ENCODE data around the gene LRIT3. TPM values are rescaled to one million over a fixed set of nuclear protein-coding genes. Genes with fewer than 3 reads are reported as not detected.

The LRIT3 gene
- polyA plus RNA-seq, 3 donors, result 0.07 TPM; not detected in 2

- H3K27ac ChIP-seq (ENCODE audit: low read depth in 1 of 2, low read length in 2 of 2), result no peak overlapping the region
- peaks cover 37 to 41% of the 10 kb centered on the region in 2 donors for H3K36me3 Mint-ChIP-seq
- intact Hi-C loops (cut with micrococcal nuclease), result loop anchor here (5.0 to 10.0 kb wide), 3 partner anchors 112 to 385 kb away; partner anchors contain the start of genes CASP6 (in 1 of the 2) and SEC24B (in 1 of the 2)
- no peak overlapping the region for H3K9ac ChIP-seq (ENCODE audit: insufficient read depth, low read length, poor library complexity, severe bottlenecking)
- no peak for TF ChIP-seq CTCF (IDR thresholded peaks at IDR 0.05)
- H3K36me3 ChIP-seq (replicated peaks in 1 of 2; ENCODE audit: control insufficient read depth in 1 of 2, insufficient read depth in 2 of 2, low read length in 2 of 2), result peaks cover 22 to 42% of the 10 kb centered on the region in 2 donors
- peak overlapping the region in 1 of 7 donors; percentile 99 for H3K27ac Mint-ChIP-seq
- 100% methylated on average over 1 of the region's 1 CpG for WGBS (ENCODE audit: insufficient coverage)
- peaks cover 0 to 1% (median 0%) of the 10 kb centered on the region in 3 donors for H3K27me3 Mint-ChIP-seq (ENCODE audit: low read depth in 3 of 3)
- no peak overlapping the region for H2AFZ ChIP-seq (ENCODE audit: insufficient read depth, low read depth, low read length, poor library complexity, severe bottlenecking)
- DNase-seq, result no peak
- H3K4me1 ChIP-seq (ENCODE audit: control insufficient read depth in 1 of 2, insufficient read depth in 2 of 2, low read length in 2 of 2), result peaks cover 20 to 29% of the 10 kb centered on the region in 2 donors
- peaks cover 31% of the 10 kb centered on the region for H3K4me1 Mint-ChIP-seq
- H3K4me2 ChIP-seq (replicated peaks; ENCODE audit: extremely low read depth, low read length, poor library complexity, severe bottlenecking), result no peak overlapping the region
- H3K4me3 Mint-ChIP-seq, result peak overlapping the region in 1 of 2 donors; percentile 97
- peaks cover 16% of the 10 kb centered on the region for H3K79me2 ChIP-seq (ENCODE audit: insufficient read depth, low read length)
- H4K20me1 ChIP-seq (ENCODE audit: insufficient read depth, low read length), result no peaks in the 10 kb centered on the region
- no peaks in the 10 kb centered on the region for H3K9me3 Mint-ChIP-seq
- H3K27me3 ChIP-seq (ENCODE audit: control insufficient read depth in 2 of 2, insufficient read depth in 2 of 2, low read length in 2 of 2), result no peaks in the 10 kb centered on the region
- H3K4me3 ChIP-seq (replicated peaks in 1 of 3; ENCODE audit: low read depth in 2 of 3, low read length in 3 of 3), result no peak overlapping the region
- H3K9me3 ChIP-seq (replicated peaks in 1 of 2; ENCODE audit: control insufficient read depth in 1 of 2, insufficient read depth in 1 of 2, low read length in 2 of 2), result no peaks in the 10 kb centered on the region
These were observed 31.0 kb upstream of the LRIT3 start for GRCh38 chr4:109816894-109817293.

GRCh38 chr4:109818268-109818667 lies 29.6 kb upstream of the LRIT3 start:
- WGBS (ENCODE audit: insufficient coverage), result no CpG with 5 or more reads among the region's 4 CpGs
- no peak for DNase-seq
- Mint-ChIP-seq H3K27ac (peak overlapping the region in 3 of 7 donors; percentile 6 to 80 (median 51)), H3K36me3 (peaks cover 46 to 52% of the 10 kb centered on the region in 2 donors), H3K4me1 (peaks cover 29% of the 10 kb centered on the region), H3K27me3 (ENCODE audit: low read depth in 3 of 3) (peaks cover 0 to 1% (median 0%) of the 10 kb centered on the region in 3 donors), H3K9me3 (no peaks in the 10 kb centered on the region), H3K4me3 (no peak overlapping the region)
- Histone ChIP-seq H3K4me1 (ENCODE audit: control insufficient read depth in 1 of 2, insufficient read depth in 2 of 2, low read length in 2 of 2) (peaks cover 20 to 29% of the 10 kb centered on the region in 2 donors), H4K20me1 (ENCODE audit: insufficient read depth, low read length) (no peaks in the 10 kb centered on the region), H2AFZ (ENCODE audit: insufficient read depth, low read depth, low read length, poor library complexity, severe bottlenecking) (no peak overlapping the region), H3K27ac (ENCODE audit: low read depth in 1 of 2, low read length in 2 of 2) (no peak overlapping the region), H3K27me3 (ENCODE audit: control insufficient read depth in 2 of 2, insufficient read depth in 2 of 2, low read length in 2 of 2) (no peaks in the 10 kb centered on the region), H3K4me2 (replicated peaks; ENCODE audit: extremely low read depth, low read length, poor library complexity, severe bottlenecking) (no peak overlapping the region), H3K36me3 (replicated peaks in 1 of 2; ENCODE audit: control insufficient read depth in 1 of 2, insufficient read depth in 2 of 2, low read length in 2 of 2) (peaks cover 33 to 55% of the 10 kb centered on the region in 2 donors), H3K9me3 (replicated peaks in 1 of 2; ENCODE audit: control insufficient read depth in 1 of 2, insufficient read depth in 1 of 2, low read length in 2 of 2) (no peaks in the 10 kb centered on the region), H3K79me2 (ENCODE audit: insufficient read depth, low read length) (peaks cover 16% of the 10 kb centered on the region), H3K4me3 (replicated peaks in 1 of 3; ENCODE audit: low read depth in 2 of 3, low read length in 3 of 3) (no peak overlapping the region), H3K9ac (ENCODE audit: insufficient read depth, low read length, poor library complexity, severe bottlenecking) (no peak overlapping the region)
- intact Hi-C loops (cut with micrococcal nuclease), result loop anchor here (5.0 to 10.0 kb wide), 3 partner anchors 113 to 386 kb away; partner anchors contain the start of genes CASP6 (in 1 of the 2) and SEC24B (in 1 of the 2)
- TF ChIP-seq CTCF (IDR thresholded peaks at IDR 0.05), result no peak
